ENCODE data around the gene NELL2.

GRCh38 chr12:44817687-44818086, 58.4 kb downstream of the NELL2 start:
- TF ChIP-seq, protein P1, sequence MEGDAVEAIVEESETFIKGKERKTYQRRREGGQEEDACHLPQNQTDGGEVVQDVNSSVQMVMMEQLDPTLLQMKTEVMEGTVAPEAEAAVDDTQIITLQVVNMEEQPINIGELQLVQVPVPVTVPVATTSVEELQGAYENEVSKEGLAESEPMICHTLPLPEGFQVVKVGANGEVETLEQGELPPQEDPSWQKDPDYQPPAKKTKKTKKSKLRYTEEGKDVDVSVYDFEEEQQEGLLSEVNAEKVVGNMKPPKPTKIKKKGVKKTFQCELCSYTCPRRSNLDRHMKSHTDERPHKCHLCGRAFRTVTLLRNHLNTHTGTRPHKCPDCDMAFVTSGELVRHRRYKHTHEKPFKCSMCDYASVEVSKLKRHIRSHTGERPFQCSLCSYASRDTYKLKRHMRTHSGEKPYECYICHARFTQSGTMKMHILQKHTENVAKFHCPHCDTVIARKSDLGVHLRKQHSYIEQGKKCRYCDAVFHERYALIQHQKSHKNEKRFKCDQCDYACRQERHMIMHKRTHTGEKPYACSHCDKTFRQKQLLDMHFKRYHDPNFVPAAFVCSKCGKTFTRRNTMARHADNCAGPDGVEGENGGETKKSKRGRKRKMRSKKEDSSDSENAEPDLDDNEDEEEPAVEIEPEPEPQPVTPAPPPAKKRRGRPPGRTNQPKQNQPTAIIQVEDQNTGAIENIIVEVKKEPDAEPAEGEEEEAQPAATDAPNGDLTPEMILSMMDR (IDR thresholded peaks at IDR 0.05): no peak
- no peak for TF ChIP-seq POLR2A (IDR thresholded peaks at IDR 0.05)

Measured in lower leg skin (tissue), 3 donors.